Measurements from ENCODE around the gene ABCB11.

Gene ABCB11

DNA sequence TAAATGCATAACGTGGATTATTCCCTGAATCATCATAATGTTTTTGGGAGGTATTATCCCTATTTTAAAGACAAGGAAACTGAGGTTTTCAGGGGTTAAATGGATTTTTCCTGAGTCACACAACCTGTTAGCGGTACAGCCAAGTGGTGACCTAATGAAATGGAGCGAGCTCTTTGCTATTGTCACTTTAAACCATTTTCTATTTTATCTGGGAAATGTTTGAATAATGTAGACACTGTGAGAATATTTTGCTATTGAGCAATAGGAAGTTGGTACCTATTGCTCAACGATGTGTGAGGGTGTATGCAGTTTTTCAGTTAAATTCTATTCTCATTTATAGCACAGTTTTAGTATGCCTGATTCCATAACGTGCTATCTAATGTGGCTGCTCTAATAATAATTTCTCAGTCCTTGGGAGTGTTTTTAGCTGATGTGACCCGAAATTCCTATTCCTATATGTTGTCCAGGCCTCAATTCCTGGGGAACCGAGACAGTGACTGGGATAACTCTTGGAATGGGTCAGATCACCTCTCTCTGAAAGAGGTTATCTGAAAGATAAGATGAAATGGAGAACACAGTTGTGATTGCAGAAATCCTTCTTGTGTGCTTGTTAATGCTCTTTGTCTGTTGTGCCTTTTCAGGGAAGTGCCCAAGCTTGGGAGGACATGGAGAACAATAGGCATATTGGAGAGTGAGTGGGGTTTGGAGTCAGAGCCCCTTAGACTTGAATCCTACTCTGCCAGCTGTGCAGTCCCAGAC lies 38.4 kb downstream of the ABCB11 start:
- no peak for DNase-seq (ENCODE audit: low read depth)
- H3K4me3 ChIP-seq (ENCODE audit: low read depth, low read length): no peak overlapping the region
- TF ChIP-seq, protein P1, sequence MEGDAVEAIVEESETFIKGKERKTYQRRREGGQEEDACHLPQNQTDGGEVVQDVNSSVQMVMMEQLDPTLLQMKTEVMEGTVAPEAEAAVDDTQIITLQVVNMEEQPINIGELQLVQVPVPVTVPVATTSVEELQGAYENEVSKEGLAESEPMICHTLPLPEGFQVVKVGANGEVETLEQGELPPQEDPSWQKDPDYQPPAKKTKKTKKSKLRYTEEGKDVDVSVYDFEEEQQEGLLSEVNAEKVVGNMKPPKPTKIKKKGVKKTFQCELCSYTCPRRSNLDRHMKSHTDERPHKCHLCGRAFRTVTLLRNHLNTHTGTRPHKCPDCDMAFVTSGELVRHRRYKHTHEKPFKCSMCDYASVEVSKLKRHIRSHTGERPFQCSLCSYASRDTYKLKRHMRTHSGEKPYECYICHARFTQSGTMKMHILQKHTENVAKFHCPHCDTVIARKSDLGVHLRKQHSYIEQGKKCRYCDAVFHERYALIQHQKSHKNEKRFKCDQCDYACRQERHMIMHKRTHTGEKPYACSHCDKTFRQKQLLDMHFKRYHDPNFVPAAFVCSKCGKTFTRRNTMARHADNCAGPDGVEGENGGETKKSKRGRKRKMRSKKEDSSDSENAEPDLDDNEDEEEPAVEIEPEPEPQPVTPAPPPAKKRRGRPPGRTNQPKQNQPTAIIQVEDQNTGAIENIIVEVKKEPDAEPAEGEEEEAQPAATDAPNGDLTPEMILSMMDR (IDR thresholded peaks at IDR 0.05; ENCODE audit: insufficient read depth, low read depth, low read length, missing control alignments): no peak

- TF ChIP-seq, protein P1 (IDR thresholded peaks at IDR 0.05; ENCODE audit: insufficient read depth, low read depth, low read length, missing control alignments): no peak
- DNase-seq (ENCODE audit: low read depth): no peak
- H3K4me3 ChIP-seq (ENCODE audit: low read depth, low read length): no peak overlapping the region
Measured at GRCh38 chr2:168992026-168992425, 39.1 kb downstream of the ABCB11 start.

DNA sequence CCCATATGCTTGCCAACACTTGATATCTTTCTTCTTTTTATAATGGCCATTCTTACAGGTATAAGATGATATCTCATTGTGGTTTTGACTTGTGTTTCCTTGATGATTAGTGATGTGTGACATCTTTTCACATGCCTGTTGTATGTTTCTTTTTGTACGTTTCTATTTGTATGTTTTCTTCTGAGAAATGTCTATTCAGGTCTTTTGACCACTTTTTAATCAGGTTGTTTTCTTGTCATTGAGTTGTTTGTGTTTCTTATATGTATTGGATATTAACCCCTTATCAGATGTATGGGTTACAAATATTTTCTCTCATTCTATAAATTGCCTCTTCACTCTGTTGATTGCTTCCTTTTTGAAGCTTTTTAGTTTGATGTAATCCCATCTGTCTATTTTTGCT lies 42.4 kb downstream of the ABCB11 start:
- no peak overlapping the region for H3K4me3 ChIP-seq (ENCODE audit: low read depth, low read length)
- DNase-seq (ENCODE audit: low read depth): no peak
- TF ChIP-seq, protein P1 (IDR thresholded peaks at IDR 0.05; ENCODE audit: insufficient read depth, low read depth, low read length, missing control alignments): no peak

GRCh38 chr2:168986398-168986943 lies 44.7 kb downstream of the ABCB11 start:
- no peak for DNase-seq (ENCODE audit: low read depth)
- TF ChIP-seq, protein P1 (IDR thresholded peaks at IDR 0.05; ENCODE audit: insufficient read depth, low read depth, low read length, missing control alignments): no peak
- H3K4me3 ChIP-seq (ENCODE audit: low read depth, low read length): no peak overlapping the region

- no peak for DNase-seq (ENCODE audit: low read depth)
- TF ChIP-seq, protein P1 (IDR thresholded peaks at IDR 0.05; ENCODE audit: insufficient read depth, low read depth, low read length, missing control alignments): no peak
- no peak overlapping the region for H3K4me3 ChIP-seq (ENCODE audit: low read depth, low read length)
Measured at GRCh38 chr2:168981651-168982050, 49.5 kb downstream of the ABCB11 start.

- DNase-seq (ENCODE audit: low read depth): no peak
- TF ChIP-seq, protein P1 (IDR thresholded peaks at IDR 0.05; ENCODE audit: insufficient read depth, low read depth, low read length, missing control alignments): no peak
- no peak overlapping the region for H3K4me3 ChIP-seq (ENCODE audit: low read depth, low read length)
Measured at GRCh38 chr2:168978461-168978861, 52.7 kb downstream of the ABCB11 start.
